Rectal smooth muscle tissue (tissue), 1 donor: Measurements from ENCODE around the gene ACSL3.
A peak's percentile ranks its signal among the peaks of the same experiment; 100 is the strongest.

Experiments
- H3K27ac ChIP-seq: one replicate; pipeline ENCODE4 v1.7.0; 2013; ENCODE audit warnings: low read depth, low read length, inconsistent platforms
- H3K27me3 ChIP-seq: one replicate; pipeline ENCODE4 v1.7.0; 2013; ENCODE audit warnings: low read length; ENCODE audit not compliant: control insufficient read depth, insufficient read depth
- H3K36me3 ChIP-seq: one replicate; pipeline ENCODE4 v1.7.0; 2013; ENCODE audit warnings: low read length; ENCODE audit not compliant: control insufficient read depth, insufficient read depth
- H3K4me1 ChIP-seq: one replicate; pipeline ENCODE4 v1.7.0; 2013; ENCODE audit warnings: low read length; ENCODE audit not compliant: control insufficient read depth, insufficient read depth
- H3K4me3 ChIP-seq: one replicate; pipeline ENCODE4 v1.7.0; 2013; ENCODE audit warnings: low read length
- H3K9ac ChIP-seq: one replicate; pipeline ENCODE4 v1.7.0; 2013; ENCODE audit warnings: low read length

Gene ACSL3

GRCh38 chr2:222860740-222861410, at the start of gene ACSL3:
TSS of gene ACSL3 (plus strand) at chr2:222861036. CDS start at chr2:222908773, 47,737 bp downstream.
- Histone ChIP-seq H3K4me3 (peak within 1 kb of the TSS; percentile 84), H3K4me1 (peaks cover 23% of the 10 kb centered on the region)

GRCh38 chr2:222811828-222812227, 49.0 kb upstream of the ACSL3 start:
- H3K36me3 ChIP-seq = no peaks in the 10 kb centered on the region
- no peaks in the 10 kb centered on the region for H3K4me1 ChIP-seq
- H3K9ac ChIP-seq = no peak overlapping the region

More at GRCh38 chr2:222860740-222861410, at the start of gene ACSL3:
- peak within 1 kb of the TSS; percentile 46 for H3K9ac ChIP-seq
- no peaks in the 10 kb centered on the region for H3K36me3 ChIP-seq
- peak within 1 kb of the TSS; percentile 95 for H3K27ac ChIP-seq
- H3K27me3 ChIP-seq = no peaks in the 10 kb centered on the region

GRCh38 chr2:222813177-222813843, 47.5 kb upstream of the ACSL3 start:
- Histone ChIP-seq H3K27ac (no peak overlapping the region), H3K27me3 (no peaks in the 10 kb centered on the region)

More at GRCh38 chr2:222811828-222812227, 49.0 kb upstream of the ACSL3 start:
- H3K4me3 ChIP-seq = no peak overlapping the region
- H3K27ac ChIP-seq = no peak overlapping the region
- H3K27me3 ChIP-seq = no peaks in the 10 kb centered on the region

GRCh38 chr2:222819722-222820333, 41.0 kb upstream of the ACSL3 start:
- H3K4me1 ChIP-seq = no peaks in the 10 kb centered on the region
- no peak overlapping the region for H3K9ac ChIP-seq
- H3K27ac ChIP-seq = no peak overlapping the region
- H3K4me3 ChIP-seq = no peak overlapping the region
- no peaks in the 10 kb centered on the region for H3K27me3 ChIP-seq
- H3K36me3 ChIP-seq = no peaks in the 10 kb centered on the region

More at GRCh38 chr2:222813177-222813843, 47.5 kb upstream of the ACSL3 start:
- Histone ChIP-seq H3K9ac (no peak overlapping the region), H3K4me1 (no peaks in the 10 kb centered on the region), H3K36me3 (no peaks in the 10 kb centered on the region), H3K4me3 (no peak overlapping the region)

GRCh38 chr2:222823183-222823930, 37.5 kb upstream of the ACSL3 start:
- no peak overlapping the region for H3K4me3 ChIP-seq
- H3K4me1 ChIP-seq = no peaks in the 10 kb centered on the region
- no peaks in the 10 kb centered on the region for H3K27me3 ChIP-seq
- H3K27ac ChIP-seq = no peak overlapping the region
- H3K9ac ChIP-seq = no peak overlapping the region
- no peaks in the 10 kb centered on the region for H3K36me3 ChIP-seq

GRCh38 chr2:222825031-222825430, 35.8 kb upstream of the ACSL3 start:
- H3K36me3 ChIP-seq = no peaks in the 10 kb centered on the region

GRCh38 chr2:222827417-222827816, 33.4 kb upstream of the ACSL3 start:
- H3K27me3 ChIP-seq = no peaks in the 10 kb centered on the region
- no peak overlapping the region for H3K27ac ChIP-seq
- H3K4me1 ChIP-seq = no peaks in the 10 kb centered on the region
- no peak overlapping the region for H3K4me3 ChIP-seq
- H3K36me3 ChIP-seq = no peaks in the 10 kb centered on the region
- H3K9ac ChIP-seq = no peak overlapping the region

More at GRCh38 chr2:222825031-222825430, 35.8 kb upstream of the ACSL3 start:
- Histone ChIP-seq H3K4me1 (no peaks in the 10 kb centered on the region), H3K9ac (no peak overlapping the region), H3K4me3 (no peak overlapping the region), H3K27me3 (no peaks in the 10 kb centered on the region), H3K27ac (no peak overlapping the region)

- Histone ChIP-seq H3K36me3 (no peaks in the 10 kb centered on the region), H3K4me1 (no peaks in the 10 kb centered on the region), H3K4me3 (no peak overlapping the region)
These were observed 32.3 kb upstream of the ACSL3 start for GRCh38 chr2:222828572-222828971.

GRCh38 chr2:222830164-222830563, 30.7 kb upstream of the ACSL3 start:
- Histone ChIP-seq H3K4me1 (no peaks in the 10 kb centered on the region), H3K27me3 (no peaks in the 10 kb centered on the region), H3K4me3 (no peak overlapping the region), H3K9ac (no peak overlapping the region), H3K36me3 (no peaks in the 10 kb centered on the region), H3K27ac (no peak overlapping the region)

More at GRCh38 chr2:222828572-222828971, 32.3 kb upstream of the ACSL3 start:
- no peak overlapping the region for H3K27ac ChIP-seq
- H3K9ac ChIP-seq = no peak overlapping the region
- H3K27me3 ChIP-seq = no peaks in the 10 kb centered on the region

- no peak overlapping the region for H3K9ac ChIP-seq
- no peaks in the 10 kb centered on the region for H3K4me1 ChIP-seq
- no peak overlapping the region for H3K4me3 ChIP-seq
- H3K36me3 ChIP-seq = no peaks in the 10 kb centered on the region
- no peaks in the 10 kb centered on the region for H3K27me3 ChIP-seq
- no peak overlapping the region for H3K27ac ChIP-seq
These were observed 27.4 kb upstream of the ACSL3 start for GRCh38 chr2:222833410-222833809.

- no peaks in the 10 kb centered on the region for H3K36me3 ChIP-seq
- H3K4me3 ChIP-seq = no peak overlapping the region
- no peaks in the 10 kb centered on the region for H3K4me1 ChIP-seq
- H3K27ac ChIP-seq = no peak overlapping the region
- no peaks in the 10 kb centered on the region for H3K27me3 ChIP-seq
- no peak overlapping the region for H3K9ac ChIP-seq
These were observed 25.6 kb upstream of the ACSL3 start for GRCh38 chr2:222835143-222835822.

GRCh38 chr2:222835823-222836151, 25.0 kb upstream of the ACSL3 start:
- Histone ChIP-seq H3K27ac (no peak overlapping the region), H3K36me3 (no peaks in the 10 kb centered on the region), H3K4me3 (no peak overlapping the region)

More at GRCh38 chr2:222835823-222836151, 25.0 kb upstream of the ACSL3 start:
- Histone ChIP-seq H3K27me3 (no peaks in the 10 kb centered on the region), H3K4me1 (no peaks in the 10 kb centered on the region), H3K9ac (no peak overlapping the region)
